HG03196 (cell line): Measurements from ENCODE around the gene TTC27.
A peak's percentile ranks its signal among the peaks of the same experiment; 100 is the strongest.

ENCODE experiments used
- ATAC-seq: cut with Tn5 transposase; IDR thresholded peaks from one replicate; pipeline ENCODE4 v1.9.1; 2021; ENCODE audit not compliant: unreplicated experiment

TTC27 gene

DNA sequence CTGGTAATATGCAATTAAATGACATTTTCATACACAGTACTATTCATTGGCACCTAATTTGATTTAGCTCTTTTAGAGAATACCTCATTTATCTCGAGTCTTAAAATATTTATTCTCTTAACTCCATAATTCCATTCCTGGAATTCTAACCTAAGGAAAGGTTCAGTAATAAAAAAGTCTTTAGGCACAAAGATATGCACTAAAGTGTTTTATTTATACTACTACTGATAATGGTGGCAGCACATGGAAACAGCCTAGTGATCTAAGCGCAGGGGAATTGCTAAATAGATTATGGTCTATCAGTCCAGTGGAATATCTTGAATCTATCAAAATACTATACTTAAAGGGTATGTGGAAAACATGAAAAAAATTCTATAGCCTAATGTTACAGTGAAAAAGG lies 176.4 kb downstream of the TTC27 start:
- ATAC-seq, result no peak

DNA sequence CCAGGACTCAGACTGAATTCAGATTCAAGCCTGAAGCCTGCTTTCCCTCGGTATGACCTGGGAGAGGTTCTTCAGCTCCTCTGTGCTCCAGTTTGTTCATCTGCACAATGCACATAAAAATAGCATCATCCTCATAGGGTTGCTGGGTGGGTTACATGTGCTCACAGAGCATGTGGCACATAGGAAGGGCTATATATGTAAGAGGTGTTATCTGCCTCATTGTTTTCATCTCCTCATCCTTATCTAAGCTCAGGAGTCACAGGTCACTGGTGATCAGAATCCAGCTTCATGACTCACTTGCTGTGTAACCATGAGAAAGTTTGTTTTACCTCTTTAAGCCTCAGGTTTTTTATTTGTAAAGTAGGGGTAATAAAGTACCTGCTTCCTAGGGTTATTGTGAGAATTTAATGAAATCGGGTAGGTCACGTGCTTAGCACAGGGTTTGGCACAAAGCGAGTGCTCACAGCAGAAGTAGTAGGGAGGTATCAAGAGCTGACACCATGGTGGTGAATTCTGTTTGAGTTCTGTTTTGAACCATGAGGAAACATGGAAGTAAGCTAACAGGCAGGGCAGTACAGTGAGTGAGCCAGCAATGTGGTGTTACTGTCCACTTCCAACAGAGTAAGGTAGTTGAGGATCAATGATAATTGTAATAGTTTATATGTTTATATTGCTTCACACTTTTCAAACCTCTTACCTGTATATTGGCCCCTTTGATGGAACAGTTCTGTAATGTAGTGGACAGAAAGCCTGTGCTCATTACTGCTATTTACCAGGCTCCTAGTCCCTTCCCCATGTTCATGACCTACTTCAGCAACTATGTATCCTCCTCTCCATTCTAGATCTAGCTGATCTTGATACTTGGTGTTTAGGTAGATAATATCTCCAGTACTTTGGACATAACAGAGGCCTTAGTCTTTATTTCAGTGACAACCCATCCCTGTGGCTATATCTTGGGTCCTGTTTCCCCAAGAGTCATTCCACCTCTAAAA lies 177.6 kb downstream of the TTC27 start:
- ATAC-seq, result no peak

DNA sequence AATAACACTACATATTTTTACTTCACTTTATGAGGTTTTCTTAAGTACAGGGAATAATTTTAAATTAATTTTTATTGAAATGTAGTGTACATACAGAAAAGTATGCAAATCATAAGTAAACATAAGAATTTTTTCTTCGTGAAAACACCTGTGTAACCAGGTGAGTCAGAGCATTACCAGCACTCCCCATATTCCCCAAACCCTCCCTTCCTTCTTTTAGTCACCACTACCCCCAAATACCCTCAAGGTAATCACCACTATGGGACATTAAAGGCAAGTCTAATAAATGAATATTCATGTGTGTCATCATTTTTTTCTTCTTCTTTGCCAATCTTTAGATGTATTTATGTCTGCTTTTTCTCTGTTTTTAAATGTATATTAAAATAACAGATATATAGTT lies 179.0 kb downstream of the TTC27 start:
- ATAC-seq, result no peak

DNA sequence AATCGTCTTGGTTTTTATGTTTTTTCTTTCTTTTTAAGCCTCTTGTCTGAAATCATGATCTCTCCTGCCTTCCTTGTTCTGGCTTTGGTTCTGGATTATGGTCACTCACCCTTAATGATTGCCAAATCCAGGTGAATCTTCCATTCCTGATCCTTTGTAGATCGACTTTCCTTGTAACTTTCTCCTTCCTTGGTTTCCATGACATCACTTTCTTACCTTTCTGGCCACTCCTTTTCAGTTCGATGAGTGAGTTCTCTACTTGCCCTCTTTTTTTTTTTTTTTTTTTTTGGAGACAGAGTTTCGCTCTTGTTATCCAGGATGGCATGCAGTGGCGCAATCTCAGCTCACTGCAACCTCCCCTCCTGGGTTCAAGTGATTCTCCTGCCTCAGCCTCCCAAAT lies 179.8 kb downstream of the TTC27 start:
- no peak for ATAC-seq

DNA sequence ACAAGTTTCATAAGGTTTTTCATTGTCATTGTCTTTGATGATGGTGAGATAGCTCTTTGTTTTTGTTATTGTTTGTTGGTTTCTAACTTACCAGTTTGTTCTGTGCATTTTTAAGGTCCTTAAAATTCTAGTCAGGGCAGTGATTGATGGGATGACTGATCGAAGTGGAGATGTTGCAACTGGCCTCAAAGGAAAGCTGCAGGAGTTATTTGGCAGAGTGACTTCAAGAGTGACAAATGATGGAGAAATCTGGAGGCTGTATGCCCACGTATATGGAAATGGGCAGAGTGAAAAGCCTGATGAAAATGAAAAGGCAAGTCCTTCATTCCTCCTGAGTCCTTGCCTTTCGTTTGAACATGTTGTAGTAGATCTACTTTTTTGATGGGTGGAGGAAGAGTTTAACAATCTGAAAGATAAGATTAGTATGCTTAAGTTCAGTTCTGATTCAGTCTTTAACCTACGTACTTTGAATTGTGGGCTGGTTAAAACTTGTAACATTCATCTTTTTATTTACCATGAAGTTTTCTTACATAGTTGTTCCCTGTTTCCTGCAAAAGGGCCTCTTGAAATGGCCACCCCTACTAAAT lies 183.2 kb downstream of the TTC27 start:
- no peak for ATAC-seq

DNA sequence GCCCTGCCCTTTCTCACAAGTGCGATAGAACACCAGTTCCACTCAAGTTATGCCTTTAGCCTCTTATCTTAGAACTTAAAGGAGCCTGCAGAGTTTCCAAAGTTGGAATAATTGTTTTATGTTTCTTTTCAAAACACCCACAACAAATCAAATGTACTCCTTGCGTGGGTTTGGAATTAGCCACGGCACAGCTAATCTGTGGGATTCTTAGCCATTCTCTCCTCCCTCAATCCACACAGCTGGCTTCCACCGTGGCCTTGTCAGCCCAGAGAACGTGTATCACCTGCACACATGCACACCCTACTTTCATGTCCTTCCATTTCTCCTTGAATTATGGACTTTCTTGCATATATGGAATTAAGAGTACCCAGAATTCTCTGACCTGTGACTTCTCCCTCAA lies 183.8 kb downstream of the TTC27 start:
- ATAC-seq, result no peak

DNA sequence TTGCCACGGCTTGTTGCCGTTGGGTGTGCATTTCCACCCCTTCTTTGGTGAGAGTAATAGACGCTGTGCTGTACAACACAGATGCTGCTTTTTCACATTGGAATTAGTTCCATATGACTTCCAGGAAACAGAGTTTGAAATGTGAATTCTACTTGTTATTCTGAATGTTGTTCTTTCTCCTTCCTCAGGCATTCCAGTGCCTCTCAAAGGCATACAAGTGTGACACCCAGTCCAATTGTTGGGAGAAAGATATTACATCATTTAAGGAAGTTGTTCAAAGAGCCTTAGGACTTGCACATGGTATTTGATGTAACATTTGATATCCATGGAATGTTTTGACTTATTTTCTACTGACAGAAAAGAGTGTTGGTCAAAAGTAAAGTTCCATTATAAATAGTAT lies 184.5 kb downstream of the TTC27 start:
- ATAC-seq, result no peak

GRCh38 chr2:32820088-32820487 lies 192.2 kb downstream of the TTC27 start:
- no peak for ATAC-seq

DNA sequence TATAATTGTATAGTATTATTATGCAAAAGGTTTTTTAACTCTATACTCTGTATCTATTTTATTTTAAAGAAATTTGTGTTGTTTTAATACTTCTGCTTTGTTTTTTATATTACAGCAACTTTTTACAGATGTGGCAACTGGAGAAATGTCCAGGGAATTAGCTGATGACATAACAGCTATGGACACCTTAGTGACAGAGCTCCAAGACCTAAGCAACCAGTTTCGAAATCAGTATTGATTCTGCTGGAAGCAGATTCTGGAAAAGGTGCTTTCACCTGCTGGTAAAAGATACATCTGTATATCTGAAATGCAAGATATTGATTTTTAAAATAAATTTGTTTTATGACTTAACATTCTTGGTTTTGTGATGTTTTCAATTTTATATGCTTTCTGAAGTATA lies 192.9 kb downstream of the TTC27 start:
- no peak for ATAC-seq

DNA sequence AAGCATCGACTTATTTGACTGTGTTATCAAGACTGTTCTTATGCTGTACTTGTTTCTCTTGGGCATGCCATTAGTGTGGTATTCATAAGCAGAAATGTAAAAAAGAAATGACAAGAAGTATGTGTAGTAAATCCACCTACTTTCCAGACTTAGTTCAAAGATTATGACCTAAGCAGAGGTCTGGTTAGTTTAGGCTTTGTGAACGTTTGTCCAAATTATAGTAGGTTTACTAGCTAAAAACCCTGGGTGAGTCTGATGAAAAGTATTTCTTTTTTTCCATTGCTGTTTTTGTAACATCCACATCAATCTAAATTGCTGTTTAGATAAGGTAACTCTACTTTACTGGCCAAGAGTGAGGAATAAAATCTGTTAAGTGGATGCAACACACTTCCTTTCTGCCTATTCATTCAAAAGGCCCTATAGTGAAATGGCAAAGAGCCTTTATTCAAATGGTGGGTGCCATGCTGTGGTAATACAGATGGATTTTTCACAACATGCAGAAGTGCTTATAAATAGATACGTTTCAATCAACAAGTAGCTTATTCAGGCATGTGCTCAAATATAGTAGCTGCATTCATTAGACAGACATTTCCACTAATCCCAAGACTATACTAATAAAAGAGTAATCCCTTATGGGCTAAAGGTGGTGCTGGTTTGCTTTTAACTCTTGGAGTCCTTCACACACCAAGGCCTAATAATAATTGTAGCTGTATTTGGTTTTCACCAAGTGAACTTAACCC lies 196.4 kb downstream of the TTC27 start:
- ATAC-seq, result no peak

GRCh38 chr2:32825291-32825712 lies 197.5 kb downstream of the TTC27 start:
- ATAC-seq, result no peak

- ATAC-seq, result no peak
Observed at GRCh38 chr2:32830196-32830595, 202.3 kb downstream of the TTC27 start.

GRCh38 chr2:32832821-32833220 lies 205.0 kb downstream of the TTC27 start:
- no peak for ATAC-seq

DNA sequence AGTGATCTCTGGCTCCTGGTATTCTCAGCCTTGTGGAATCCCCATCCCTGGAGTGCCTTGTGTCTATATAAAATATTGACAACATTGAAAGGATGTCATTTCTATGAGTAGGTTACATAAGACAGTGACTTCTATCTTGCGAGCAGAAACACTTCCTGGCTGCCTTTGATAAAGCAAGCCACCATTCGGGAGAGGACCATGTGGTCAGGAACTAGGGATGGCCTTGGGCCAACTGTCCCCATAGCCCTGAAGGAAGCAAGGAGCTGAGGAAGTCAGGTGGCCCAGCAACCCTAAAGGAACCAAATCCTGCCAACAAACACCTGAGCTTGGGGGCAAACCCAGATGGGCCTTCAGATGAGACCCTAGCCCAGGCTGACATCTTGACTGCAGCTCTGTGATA lies 205.9 kb downstream of the TTC27 start:
- ATAC-seq, result no peak

GRCh38 chr2:32835148-32835547 lies 207.3 kb downstream of the TTC27 start:
- peak; percentile 55 for ATAC-seq

- ATAC-seq, result no peak
Observed at GRCh38 chr2:32836933-32837332, 209.1 kb downstream of the TTC27 start.

- ATAC-seq, result peak; percentile 69
Observed at GRCh38 chr2:32838418-32838817, 210.6 kb downstream of the TTC27 start.

- no peak for ATAC-seq
Observed at GRCh38 chr2:32838949-32839348, 211.1 kb downstream of the TTC27 start.

DNA sequence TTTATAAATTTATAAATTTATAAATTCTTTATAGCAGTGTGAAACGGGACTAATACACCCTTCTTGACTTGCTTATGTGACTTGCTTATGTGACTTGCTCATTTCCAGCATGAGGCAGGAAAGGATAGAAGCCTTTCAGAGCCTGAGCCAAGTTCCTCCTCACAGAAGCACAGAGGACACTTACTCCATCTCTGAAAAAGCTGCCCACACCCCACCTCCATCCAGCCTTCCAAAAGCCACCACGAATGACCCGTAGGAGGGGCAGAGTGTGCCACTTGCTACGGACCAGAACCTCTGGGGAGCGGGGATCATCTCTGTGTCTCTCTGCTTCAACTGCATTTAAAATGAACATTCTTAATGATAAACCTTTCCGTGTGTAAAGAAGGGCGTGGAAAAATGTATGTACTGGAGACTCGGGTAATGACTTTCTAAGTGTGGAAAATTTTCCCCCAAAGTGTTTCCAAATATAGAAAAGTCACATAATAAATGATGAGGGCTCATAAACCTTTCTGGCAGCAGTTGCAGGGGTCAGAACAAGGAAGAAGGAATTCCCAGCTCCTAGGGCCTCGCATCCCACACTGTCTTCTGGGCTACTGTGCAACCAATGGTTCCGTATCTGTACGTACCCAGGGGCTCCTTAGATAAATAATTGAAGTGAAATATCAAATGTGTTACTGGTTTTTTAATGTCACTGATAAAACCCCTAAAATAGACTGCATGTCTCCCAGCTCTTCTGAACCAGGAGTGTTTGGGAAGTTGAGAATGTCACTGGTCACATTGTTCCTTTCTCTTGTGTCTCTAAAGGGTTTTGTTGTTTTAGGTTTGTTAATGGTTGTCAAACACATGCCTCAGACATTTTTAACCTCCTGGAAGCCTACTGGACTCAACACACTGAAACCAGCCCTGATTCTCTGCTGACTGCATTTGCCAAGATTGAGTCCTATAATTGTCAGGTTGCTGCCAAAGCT lies 214.4 kb downstream of the TTC27 start:
- ATAC-seq, result no peak

- no peak for ATAC-seq
Observed at GRCh38 chr2:32843699-32844098, 215.8 kb downstream of the TTC27 start.

DNA sequence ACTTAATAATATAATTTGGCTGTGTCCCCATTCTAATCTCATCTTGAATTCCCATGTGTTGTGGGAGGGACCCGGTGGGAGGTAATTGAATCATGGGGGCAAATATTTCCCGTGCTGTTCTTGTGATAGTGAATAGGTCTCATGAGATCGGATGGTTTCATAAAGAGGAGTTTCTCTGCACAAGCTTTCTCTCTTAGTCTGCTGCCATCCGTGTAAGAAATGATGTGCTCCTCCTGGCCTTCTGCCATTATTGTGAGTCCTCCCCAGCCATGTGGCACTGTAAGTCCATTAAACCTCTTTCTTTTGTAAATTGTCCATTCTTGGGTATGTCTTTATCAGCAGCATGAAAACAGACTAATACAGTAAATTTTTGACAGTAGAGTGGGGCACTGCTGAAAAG lies 216.4 kb downstream of the TTC27 start:
- no peak for ATAC-seq
